Bronchial epithelial cell (primary cell): ENCODE results near the gene PAK1. TPM values are rescaled to one million over a fixed set of nuclear protein-coding genes. Genes with fewer than 3 reads are reported as not detected.

Experiments used
- DNase-seq: peaks from one replicate; pipeline ENCODE4 v3.0.0-alpha.2; 2010; ENCODE audit warnings: low read depth
- FAIRE-seq: peaks from 2 replicates; lab custom pipeline; 2011; peaks lifted over from hg19 to GRCh38; lab: Jason Lieb, UNC
- H3K27me3 ChIP-seq: 2 replicates; pipeline ENCODE4 v1.5.1; 2011; ENCODE audit warnings: low read length; ENCODE audit not compliant: control insufficient read depth, insufficient read depth
- H3K36me3 ChIP-seq: 2 replicates; pipeline ENCODE4 v1.5.1; 2011; ENCODE audit warnings: low read length; ENCODE audit not compliant: control insufficient read depth, insufficient read depth
- H3K4me3 ChIP-seq: 2 replicates; pipeline ENCODE4 v1.5.1; 2011; ENCODE audit warnings: mild to moderate bottlenecking, low read depth, low read length, control low read depth
- total RNA-seq: library from RNA; depleted of rRNA; stranded (reverse); fragments of >200 nt; gene quantifications from 2 replicates; pipeline ENCODE4 v1.2.1, GENCODE V29; 2014
- TF ChIP-seq, protein P1 (sequence below): IDR thresholded peaks from 2 replicates; pipeline ENCODE4 v1.5.1; 2011; ENCODE audit warnings: mild to moderate bottlenecking, moderate library complexity, low read length, control low read depth, inconsistent platforms; ENCODE audit not compliant: insufficient read depth, severe bottlenecking

The PAK1 gene
- total RNA-seq, 1 donor from 2014 or later, result 35.8 TPM

DNA sequence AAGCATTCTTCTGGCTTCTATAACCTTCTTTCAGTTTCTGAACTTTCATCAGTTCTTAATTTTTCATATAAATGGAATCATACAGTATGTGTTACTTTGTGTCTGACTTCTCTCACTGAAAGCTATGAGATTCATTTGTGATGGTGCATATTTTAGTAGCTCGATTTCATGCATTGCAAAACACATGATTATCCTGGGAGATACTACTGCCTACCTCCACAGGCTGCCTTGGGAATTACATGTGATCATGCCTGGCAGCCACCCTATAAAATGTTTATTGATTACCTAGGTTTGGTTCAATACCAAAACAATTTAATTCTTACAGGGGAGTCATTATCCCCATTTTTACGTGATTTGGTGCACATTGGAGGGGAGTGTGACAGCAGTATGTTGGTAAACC, 34.1 kb upstream of the PAK1 start:
- DNase-seq (no peak), FAIRE-seq (no peak)
- Histone ChIP-seq H3K27me3 (no peaks in the 10 kb centered on the region), H3K36me3 (no peaks in the 10 kb centered on the region), H3K4me3 (no peak overlapping the region)
- TF ChIP-seq, protein P1, sequence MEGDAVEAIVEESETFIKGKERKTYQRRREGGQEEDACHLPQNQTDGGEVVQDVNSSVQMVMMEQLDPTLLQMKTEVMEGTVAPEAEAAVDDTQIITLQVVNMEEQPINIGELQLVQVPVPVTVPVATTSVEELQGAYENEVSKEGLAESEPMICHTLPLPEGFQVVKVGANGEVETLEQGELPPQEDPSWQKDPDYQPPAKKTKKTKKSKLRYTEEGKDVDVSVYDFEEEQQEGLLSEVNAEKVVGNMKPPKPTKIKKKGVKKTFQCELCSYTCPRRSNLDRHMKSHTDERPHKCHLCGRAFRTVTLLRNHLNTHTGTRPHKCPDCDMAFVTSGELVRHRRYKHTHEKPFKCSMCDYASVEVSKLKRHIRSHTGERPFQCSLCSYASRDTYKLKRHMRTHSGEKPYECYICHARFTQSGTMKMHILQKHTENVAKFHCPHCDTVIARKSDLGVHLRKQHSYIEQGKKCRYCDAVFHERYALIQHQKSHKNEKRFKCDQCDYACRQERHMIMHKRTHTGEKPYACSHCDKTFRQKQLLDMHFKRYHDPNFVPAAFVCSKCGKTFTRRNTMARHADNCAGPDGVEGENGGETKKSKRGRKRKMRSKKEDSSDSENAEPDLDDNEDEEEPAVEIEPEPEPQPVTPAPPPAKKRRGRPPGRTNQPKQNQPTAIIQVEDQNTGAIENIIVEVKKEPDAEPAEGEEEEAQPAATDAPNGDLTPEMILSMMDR, result no peak

DNA sequence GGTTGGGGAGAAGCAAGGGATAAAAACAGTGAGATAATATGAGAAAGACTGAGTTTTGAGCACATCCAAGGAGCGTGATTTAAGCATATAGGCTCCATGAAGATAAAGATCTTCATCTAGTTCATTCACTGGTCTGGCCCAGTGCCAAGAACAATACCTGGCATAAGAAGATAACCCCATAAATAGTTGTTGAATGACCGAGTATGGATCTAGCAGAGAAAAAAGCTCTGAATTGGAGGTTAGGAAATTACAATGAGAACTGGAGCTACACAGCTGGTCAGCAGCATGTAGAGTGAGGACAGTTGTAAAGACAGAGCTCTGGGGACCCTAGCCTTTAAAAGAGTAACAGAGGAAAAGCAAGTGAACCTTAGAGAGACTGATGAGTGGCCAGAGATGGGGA, 33.0 kb upstream of the PAK1 start:
- DNase-seq (peak; percentile 78), FAIRE-seq (peak; percentile 52)
- H3K4me3 ChIP-seq, result no peak overlapping the region
- H3K27me3 ChIP-seq, result peaks cover 3% of the 10 kb centered on the region
- H3K36me3 ChIP-seq, result no peaks in the 10 kb centered on the region
- TF ChIP-seq, protein P1, result no peak

DNA sequence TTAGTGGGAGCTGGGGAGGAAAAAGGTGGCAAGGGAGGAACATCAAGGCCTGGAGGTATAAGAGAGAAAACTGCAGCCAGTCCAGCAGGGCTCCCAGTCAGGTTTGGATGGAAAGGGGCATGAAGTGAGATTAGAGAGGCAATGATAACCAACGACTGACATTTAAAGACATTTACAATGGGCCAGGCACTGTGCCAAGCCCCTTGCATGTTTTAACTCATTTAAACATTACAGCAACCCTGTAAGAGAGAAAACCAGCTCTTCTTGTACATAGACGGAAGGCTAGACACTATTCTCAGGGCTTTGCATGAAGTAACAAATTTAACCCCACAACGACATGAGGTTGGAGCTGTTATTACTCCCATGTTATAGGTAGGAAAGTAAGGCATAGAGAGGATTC, 32.1 kb upstream of the PAK1 start:
- TF ChIP-seq, protein P1, result no peak
- H3K4me3 ChIP-seq, result no peak overlapping the region
- peaks cover 6% of the 10 kb centered on the region for H3K27me3 ChIP-seq
- DNase-seq (peak; percentile 35), FAIRE-seq (no peak)
- no peaks in the 10 kb centered on the region for H3K36me3 ChIP-seq

DNA sequence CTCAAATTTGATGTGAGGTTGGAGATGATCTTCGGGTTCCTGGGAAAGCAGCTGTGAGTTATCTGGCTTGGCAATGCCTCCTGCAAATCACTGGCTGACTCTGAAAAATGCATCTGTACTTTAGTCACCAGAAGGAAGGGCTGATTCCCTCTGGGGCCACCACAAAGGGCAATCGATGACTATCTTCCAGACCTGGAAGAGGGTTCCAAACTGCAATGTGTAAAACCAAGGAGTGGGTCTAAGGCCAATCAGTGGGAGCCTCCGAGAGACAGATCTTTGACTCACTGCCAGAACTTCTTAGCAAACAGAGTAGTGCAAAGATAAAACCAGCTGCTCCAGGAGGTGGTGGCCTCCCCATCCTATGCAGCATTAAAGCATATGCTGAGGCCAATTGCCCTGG, 29.1 kb upstream of the PAK1 start:
- Histone ChIP-seq H3K36me3 (no peaks in the 10 kb centered on the region), H3K4me3 (no peak overlapping the region), H3K27me3 (peaks cover 6% of the 10 kb centered on the region)
- FAIRE-seq (no peak), DNase-seq (no peak)
- TF ChIP-seq, protein P1, result no peak

DNA sequence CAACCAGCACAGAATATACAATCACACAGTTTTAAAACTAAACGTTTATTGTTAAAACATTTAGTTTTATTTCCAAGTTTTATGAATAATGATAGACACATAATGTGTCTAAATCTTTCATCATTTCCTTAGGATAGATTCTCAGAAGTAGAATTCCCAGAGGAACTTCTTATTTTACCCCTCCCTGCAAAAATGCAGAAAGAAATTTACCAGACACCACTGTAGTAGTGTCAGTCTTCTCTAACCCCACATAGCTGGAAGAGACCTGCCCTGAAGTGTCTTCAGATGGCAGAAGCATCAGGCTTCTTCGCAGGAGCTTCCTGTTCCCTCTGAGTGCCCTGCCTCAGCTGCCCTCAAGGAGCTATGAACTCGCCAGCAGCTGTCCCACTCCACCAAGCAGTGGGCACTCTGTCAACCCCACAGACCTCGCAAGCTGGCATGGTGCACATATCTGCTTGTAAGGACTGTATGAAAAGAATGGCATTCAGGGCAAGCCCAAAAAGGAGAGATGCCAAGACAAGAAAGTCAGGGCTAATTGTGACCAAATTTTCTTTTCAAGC, 28.5 kb upstream of the PAK1 start:
- FAIRE-seq, result no peak

More for the DNA sequence above, 28.5 kb upstream of the PAK1 start:
- Histone ChIP-seq H3K36me3 (no peaks in the 10 kb centered on the region), H3K4me3 (no peak overlapping the region), H3K27me3 (peaks cover 6% of the 10 kb centered on the region)
- TF ChIP-seq, protein P1, result no peak
- no peak for DNase-seq
